K562 (cell line): Measurements from ENCODE around the gene STUB1. TPM values are rescaled to one million over a fixed set of nuclear protein-coding genes. Genes with fewer than 3 reads are reported as not detected.

Source experiments
- HDAC1 ChIP-seq, 2 experiments: fragments of 450-650 bp; IDR thresholded peaks; 2 replicates each; pipeline ENCODE4 v1.6.1; 2016 to 2017; ENCODE audit warnings: inconsistent platforms in 1 of 2, mild to moderate bottlenecking in 1 of 2, moderate library complexity in 1 of 2
- HNRNPL ChIP-seq: fragments of 200-400 bp; formaldehyde crosslinking; IDR thresholded peaks from 2 replicates; pipeline ENCODE4 v1.6.1; 2017; ENCODE audit warnings: low read depth, mild to moderate bottlenecking, low read length
- KDM2B ChIP-seq: fragments of 250-450 bp; sonication (Bioruptor Pico); IDR thresholded peaks from 2 replicates; pipeline ENCODE4 v1.8.0; 2021; ENCODE audit warnings: mild to moderate bottlenecking, moderate library complexity
- POLR2H ChIP-seq: IDR thresholded peaks from 2 replicates; pipeline ENCODE4 v1.6.1; 2016; ENCODE audit warnings: missing genetic modification characterization, low read depth, mild to moderate bottlenecking, control low read depth, missing compliant biosample characterization, moderate library complexity
- SMARCE1 ChIP-seq: fragments of 450-650 bp; IDR thresholded peaks from 2 replicates; pipeline ENCODE4 v1.7.1; 2016; ENCODE audit warnings: mild to moderate bottlenecking
- TOE1 ChIP-seq, 2 experiments: fragments of 450-650 bp in 1 of 2; sonication (generic) in 1 of 2; formaldehyde crosslinking in 1 of 2; IDR thresholded peaks; 2 replicates each; pipeline versions ENCODE4 v1.7.1 to v1.8.0; 2016 to 2022; ENCODE audit warnings: borderline replicate concordance in 2 of 2, mild to moderate bottlenecking in 2 of 2, antibody characterized with exemption in 1 of 2, inconsistent platforms in 1 of 2, low read depth in 1 of 2, missing genetic modification reagents in 1 of 2, moderate library complexity in 1 of 2
- ZBTB34 ChIP-seq: fragments of 250-450 bp; sonication (Bioruptor Pico); IDR thresholded peaks from 2 replicates; pipeline ENCODE4 v1.8.0; 2021; ENCODE audit warnings: mild to moderate bottlenecking, moderate library complexity
- ZBTB9 ChIP-seq: fragments of 450-650 bp; formaldehyde crosslinking; IDR thresholded peaks from 2 replicates; pipeline ENCODE4 v1.4.0; 2020; ENCODE audit warnings: mild to moderate bottlenecking, moderate library complexity
- ZNF324 ChIP-seq: fragments of 250-450 bp; sonication (Bioruptor Pico); IDR thresholded peaks from 2 replicates; pipeline ENCODE4 v1.4.0; 2020; ENCODE audit warnings: mild to moderate bottlenecking
- ZNF639 ChIP-seq, 2 experiments: fragments of 200-800 bp in 1 of 2; sonication (Bioruptor generic) in 1 of 2; sonication (generic) in 1 of 2; formaldehyde crosslinking in 1 of 2; IDR thresholded peaks in 1 of 2; conservative IDR thresholded peaks in 1 of 2; 2 replicates each; pipeline versions ENCODE4 v1.5.0 to v1.6.1; 2016 to 2020; ENCODE audit warnings: missing compliant biosample characterization in 1 of 2, missing genetic modification characterization in 1 of 2, missing genetic modification reagents in 1 of 2
- ZNF707 ChIP-seq: fragments of 250-450 bp; sonication (Bioruptor Pico); conservative IDR thresholded peaks from 2 replicates; pipeline ENCODE4 v1.8.0; 2022; ENCODE audit warnings: inconsistent platforms, mild to moderate bottlenecking, moderate library complexity
- polyA plus RNA-seq, 8 experiments: library from polyadenylated mRNA; depleted of rRNA in 4 of 8; stranded (reverse) in 5 of 8; unstranded in 3 of 8; fragments of >200 nt; fragmentation: Nextera tagmentation in 2 of 8; fragmentation: Illumina TruSeq in 1 of 8; extraction: Ambion mirVana in 2 of 8; extraction: Trizol in 1 of 8; gene quantifications; 2 replicates each; pipeline versions ENCODE4 v1.2.1 to v1.2.3, GENCODE V29; 2011 to 2014; ENCODE audit warnings: inconsistent platforms in 1 of 8, missing spikeins in 1 of 8
- total RNA-seq, 7 experiments: library from RNA; depleted of rRNA in 6 of 7; stranded (reverse); fragments of >200 nt in 6 of 7; fragmentation: Illumina TruSeq in 2 of 7; extraction: Trizol in 2 of 7; gene quantifications; 2 replicates each; pipeline versions ENCODE4 v1.2.1 to v1.2.3, GENCODE V29; 2011 to 2021; ENCODE audit warnings: low replicate concordance in 1 of 7

Gene STUB1
- total and polyA plus RNA-seq, 9 of the 15 experiments (the other 6 are each of a cell fraction or from before 2014, with no cell fraction given), result 10.6 to 251 (median 152) TPM

DNA sequence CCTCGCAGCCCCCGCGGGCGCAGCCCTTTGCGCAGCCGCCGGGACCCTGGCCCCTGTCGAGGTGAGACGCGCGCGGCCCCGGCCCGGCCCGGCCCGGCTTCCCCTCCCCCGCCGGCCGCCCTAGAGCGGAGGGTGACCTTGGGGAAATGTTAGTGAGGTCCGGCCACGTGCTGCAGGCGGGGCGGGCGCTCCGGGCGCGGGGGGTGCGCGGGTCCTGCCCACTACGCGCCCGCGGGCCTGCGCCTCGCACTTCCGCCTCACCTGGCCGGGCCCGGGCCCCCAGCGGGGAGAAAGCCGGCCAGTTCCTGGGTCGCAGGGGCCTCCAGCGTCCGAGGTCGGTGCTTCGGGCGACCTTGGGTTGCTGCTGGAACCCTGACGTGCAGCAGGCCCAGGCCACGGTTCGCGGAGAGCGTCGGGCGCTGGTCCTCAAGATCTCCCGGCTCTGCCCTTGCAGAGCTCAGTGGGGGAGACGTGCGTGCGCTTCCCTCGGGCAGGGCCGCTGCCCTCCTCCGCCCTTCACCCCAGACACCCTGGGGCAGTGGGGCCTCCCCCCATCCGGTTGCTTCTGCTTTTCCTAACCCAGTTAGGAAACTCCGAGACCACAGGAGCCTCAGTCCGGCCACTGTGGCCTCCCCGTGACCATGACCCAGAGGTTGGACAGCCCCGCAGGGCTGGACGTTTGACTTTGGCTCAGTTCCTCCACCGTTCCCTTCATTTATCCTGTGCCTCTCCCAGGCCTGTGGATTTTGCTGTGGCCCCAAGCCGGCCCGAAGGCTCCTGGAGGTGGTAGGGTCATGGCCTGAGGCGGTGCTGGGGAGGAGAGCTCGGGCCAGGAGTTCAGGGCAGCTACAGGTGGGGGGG lies 37.8 kb upstream of the STUB1 start (continued):
- TF ChIP-seq ZNF639 (CRISPR knock-in tag; conservative IDR thresholded peaks at IDR 0.05 in 1 of 2, IDR thresholded peaks at IDR 0.05 in 1 of 2) (peak in 1 of 2 experiments; percentile 71; a peak in 1 of 4 replicates), SMARCE1 (no peak), ZBTB34 (no peak), ZNF707 (CRISPR knock-in tag) (no peak), HDAC1 (IDR thresholded peaks at IDR 0.05) (0 out of 4 replicates have a peak, but pooled peaks of 1 of the 2 experiments have one; percentile 22), TOE1 (IDR thresholded peaks at IDR 0.05; ENCODE audit: borderline replicate concordance) (no peak), TOE1 (CRISPR knock-in tag; IDR thresholded peaks at IDR 0.05; ENCODE audit: borderline replicate concordance, low read depth) (0 out of 2 replicates have a peak, but pooled peaks have one; percentile 46), POLR2H (tag) (no peak), KDM2B (peak; percentile 17; the same call in 1 of the 2 replicates), ZBTB9 (CRISPR knock-in tag) (no peak), HNRNPL (peak; percentile 13; the same call in 1 of the 2 replicates), ZNF324 (no peak)
